NCI-H2171 (cell line): ENCODE data around the gene APOBEC3A.
"Not testable (repeated sequence)": the region's sequence is repeated elsewhere in the genome, so short reads cannot be mapped to it uniquely, and the experiment has no call there.

Experiments
- DNase-seq: peaks from one replicate; lab custom pipeline; 2025; lab: John Stamatoyannopoulos, UW

APOBEC3A gene

GRCh38 chr22:38959590-38959989 is 2.2 kb downstream of the APOBEC3A start:
- DNase-seq = no peak

DNA sequence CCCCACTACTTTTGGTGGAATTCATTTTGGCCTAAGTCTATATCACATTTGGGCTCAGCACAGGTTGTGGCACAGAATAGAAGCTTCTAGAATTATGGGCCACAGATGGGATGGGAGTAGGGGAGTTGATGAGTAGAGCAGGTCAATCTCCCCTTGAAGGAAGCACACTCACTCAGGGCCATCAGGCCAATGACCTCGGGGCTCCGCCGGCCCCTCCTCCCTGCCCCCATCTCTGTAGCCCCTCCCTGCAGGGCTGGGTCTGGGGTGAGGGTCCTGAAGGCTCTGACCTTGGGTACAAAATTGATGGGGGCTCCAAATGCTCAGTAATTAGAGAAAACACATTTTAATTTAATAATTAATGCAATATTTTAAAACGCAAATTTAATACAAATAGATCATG is 3.3 kb downstream of the APOBEC3A start:
- DNase-seq = not testable (repeated sequence)

DNA sequence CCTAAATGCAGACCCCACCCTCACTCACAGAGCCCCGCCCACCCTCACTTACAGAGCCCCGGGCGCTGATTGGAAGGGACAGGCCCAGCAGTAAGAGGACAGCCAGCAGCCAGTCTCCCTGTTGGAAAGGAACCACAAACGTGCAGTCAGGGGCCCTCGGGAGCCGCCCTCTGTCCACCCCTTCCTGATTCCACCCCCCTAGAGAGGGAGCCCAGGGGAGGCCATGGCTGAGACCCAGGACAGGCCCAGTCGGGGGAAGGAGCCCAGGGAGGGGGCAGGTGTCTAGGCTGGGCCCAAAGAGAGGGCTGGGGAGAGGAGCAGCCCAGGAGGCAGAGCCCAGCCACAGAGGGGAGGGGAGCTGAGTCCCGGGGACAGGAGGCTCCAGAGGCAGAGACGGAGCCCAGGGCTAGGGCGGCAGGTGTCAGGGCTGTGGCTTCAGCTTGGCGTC is 5.9 kb downstream of the APOBEC3A start:
- DNase-seq = not testable (repeated sequence)

DNA sequence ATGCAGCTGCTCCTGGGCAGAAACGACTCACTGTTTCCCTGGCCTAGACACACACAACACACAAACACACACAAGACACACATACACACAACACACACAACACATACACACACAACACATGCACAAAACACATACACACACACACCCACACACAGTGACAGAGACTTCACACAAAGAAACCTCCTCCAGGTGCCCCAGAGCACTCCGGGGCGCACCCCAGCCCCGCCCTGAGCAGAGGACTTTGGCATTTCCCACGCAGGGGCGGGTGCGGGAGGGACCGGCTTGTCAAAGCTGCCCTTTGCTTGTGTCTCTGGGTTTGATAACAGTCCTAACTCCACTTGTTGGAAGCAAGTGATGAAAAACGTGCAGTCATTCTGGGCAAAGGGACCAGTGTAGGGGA is 6.5 kb downstream of the APOBEC3A start:
- no peak for DNase-seq

DNA sequence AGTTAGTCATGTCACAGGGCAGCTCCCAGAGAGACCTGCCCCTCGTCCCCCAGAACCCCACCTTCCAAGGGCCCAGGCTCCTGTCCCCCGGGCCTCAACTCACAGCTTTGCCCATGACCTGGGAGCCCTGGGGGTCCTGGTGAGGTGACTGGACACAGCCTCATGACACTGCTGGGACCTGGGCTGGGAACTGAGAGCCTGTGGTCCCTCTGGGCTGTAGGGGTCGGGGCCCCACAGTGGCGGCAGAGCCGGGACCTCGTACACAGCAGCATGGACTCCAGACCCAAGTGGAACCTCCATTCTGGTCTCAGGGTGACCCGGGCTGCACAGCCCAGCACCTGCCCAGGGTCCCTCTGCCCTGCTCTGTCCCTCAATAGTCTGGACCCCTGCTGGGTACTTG is 6.9 kb downstream of the APOBEC3A start:
- DNase-seq = no peak

DNA sequence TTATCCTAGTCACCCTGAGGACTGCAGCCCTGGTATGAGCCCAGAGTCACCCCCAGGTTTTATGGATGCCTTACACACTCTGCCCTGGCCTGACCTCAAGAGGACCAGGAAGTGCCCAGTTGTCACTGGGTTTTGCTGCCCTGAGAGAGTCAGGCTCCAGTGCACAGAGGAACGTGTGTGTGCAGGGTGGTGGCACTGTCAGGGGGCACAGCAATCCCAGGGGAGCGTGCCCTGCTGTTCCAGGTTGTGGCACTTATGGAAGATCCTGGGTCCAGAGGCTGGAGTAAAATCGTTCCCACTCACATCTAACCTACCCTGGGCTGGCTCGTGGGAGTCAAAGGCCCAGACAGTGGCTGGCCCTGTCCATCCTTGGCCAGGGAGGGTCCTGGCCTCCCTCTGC is 7.6 kb downstream of the APOBEC3A start:
- no peak for DNase-seq

- DNase-seq = no peak
Observed at GRCh38 chr22:38965614-38966379, 8.4 kb downstream of the APOBEC3A start.

DNA sequence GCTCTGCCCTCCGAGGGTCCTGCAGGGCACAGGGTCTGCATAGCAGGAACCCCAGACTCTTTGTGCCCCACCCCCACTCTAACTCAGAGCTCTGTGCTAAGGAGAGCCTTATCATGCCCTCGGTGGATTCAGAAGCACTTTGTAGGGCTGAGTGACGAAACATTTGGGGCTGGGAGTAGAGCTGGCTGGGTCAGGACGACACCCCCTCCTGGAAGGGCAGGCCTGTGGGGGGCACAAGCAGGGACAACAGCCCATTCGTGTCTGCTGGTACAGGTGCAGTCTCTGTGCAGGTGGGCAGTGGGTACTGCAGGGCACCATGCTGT is 8.9 kb downstream of the APOBEC3A start:
- no peak for DNase-seq

DNA sequence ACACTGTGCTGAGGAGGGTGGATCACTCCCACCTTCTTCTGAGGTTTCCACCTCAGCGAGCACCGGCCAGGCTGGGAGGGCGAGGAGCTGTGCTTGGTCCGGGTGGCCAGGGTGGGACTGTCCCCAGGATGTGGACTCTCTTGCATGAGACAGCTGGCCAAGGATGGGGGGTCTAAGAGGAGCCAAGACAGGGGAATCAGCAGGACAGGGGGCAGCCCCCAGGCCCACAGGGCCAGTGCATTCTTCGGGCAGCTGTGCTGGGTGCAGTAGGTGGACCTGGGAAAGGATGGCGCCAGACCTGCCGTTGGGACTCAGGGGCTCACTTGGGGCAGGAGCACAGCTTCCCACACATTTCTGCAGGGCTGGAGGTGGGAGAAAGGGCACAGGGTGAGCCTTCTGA is 9.5 kb downstream of the APOBEC3A start:
- no peak for DNase-seq

- DNase-seq = no peak
Observed at GRCh38 chr22:38967451-38968450, 10.3 kb downstream of the APOBEC3A start.

- no peak for DNase-seq
Observed at GRCh38 chr22:38968801-38969200, 11.4 kb downstream of the APOBEC3A start.

DNA sequence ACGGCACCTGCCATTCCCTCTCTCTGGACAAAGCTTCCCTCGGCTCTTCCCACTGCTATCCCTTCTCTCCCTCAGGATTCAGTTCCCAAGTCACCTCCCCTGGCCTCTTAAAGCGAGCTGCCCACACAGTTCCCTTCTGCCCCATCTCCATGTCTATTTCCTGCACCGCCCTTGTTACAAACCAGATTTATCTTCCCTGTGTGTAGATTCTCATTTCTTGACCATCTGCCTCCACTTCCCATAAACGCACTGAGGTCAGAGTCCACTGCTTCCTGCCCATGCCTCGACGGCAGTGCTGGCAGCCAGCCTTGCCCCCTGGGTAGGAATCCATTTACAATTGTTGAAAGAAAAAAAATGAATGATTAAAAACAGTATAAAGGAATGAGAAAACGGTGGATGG is 13.1 kb downstream of the APOBEC3A start:
- no peak for DNase-seq

GRCh38 chr22:38971202-38971601 is 13.8 kb downstream of the APOBEC3A start:
- no peak for DNase-seq

GRCh38 chr22:38971791-38972190 is 14.4 kb downstream of the APOBEC3A start:
- DNase-seq = no peak

- no peak for DNase-seq
Observed at GRCh38 chr22:38972558-38972957, 15.1 kb downstream of the APOBEC3A start.

DNA sequence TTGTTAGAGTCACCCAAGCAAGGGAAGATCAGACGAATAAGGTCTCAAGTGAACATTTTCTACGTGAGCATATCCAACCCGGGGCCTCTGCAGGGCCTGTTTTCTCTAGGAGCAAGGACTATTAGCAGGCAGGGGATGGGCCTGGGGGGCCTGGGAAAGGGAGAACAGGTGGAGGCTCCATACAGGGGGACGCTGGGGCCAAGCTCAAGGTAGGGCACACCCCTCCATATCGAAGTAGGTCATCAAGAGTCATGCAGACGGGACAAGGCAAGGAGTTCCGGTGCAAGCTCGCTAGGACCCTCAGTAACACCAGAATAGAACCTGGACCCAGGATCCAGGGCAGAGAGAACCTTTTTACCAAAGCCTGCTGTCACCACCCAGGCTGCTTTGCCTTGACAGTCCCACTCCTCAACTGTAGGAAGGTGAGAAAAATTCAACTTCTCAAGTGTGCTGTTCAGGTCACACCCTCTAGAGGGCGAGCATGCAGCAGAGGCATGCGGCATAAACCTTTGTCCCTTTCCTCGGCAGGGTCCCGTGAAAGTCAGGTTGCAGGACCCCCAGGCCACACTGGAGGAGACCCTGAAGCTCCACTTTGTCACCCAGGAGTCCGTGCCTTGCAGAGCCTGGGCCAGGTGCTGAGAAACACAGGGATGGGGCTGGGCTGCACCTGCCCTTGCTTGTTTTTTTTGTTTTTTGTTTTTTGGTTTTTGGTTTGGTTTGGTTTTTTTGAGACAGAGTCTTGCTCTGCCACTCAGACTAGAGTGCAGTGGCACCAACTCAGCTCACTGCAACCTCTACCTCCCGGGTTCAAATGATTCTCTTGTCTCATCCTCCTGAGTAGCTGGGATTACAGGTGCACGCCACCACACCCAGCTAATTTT is 16.1 kb downstream of the APOBEC3A start:
- peak; percentile 32 for DNase-seq

GRCh38 chr22:38974170-38974825 is 16.9 kb downstream of the APOBEC3A start:
- DNase-seq = no peak

DNA sequence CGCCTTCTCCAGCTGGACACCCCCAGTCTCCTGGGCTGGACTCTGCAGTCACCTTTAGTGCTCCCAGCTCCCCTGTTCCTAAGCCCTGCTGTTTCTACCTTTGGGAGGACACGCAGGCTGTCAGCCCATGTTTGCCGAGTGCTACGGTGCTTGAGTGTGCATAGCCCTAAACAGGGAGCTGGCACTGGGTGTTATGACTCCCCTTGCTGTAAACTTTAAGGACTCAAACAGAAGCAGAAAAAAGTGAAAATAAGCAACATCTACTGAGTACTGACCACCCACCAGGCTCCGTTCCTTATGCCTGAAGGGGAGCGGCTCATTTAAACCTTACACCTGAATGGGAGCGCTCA is 17.4 kb downstream of the APOBEC3A start:
- DNase-seq = no peak

GRCh38 chr22:38977289-38977688 is 19.9 kb downstream of the APOBEC3A start:
- not testable (repeated sequence) for DNase-seq

- DNase-seq = not testable (repeated sequence)
Observed at GRCh38 chr22:38980587-38980986, 23.2 kb downstream of the APOBEC3A start.
